Activated effector memory CD4-positive, alpha-beta T cell treated with anti-CD3 and anti-CD28 coated beads, Interleukin-2, amount 50 U/mL, for 16 hours (primary cell): ENCODE data around the gene BAZ1A.

Experiments
- DNase-seq: peaks from one replicate; pipeline ENCODE4 v3.0.0-alpha.2; 2020

Gene BAZ1A

GRCh38 chr14:34718750-34719304 lies 156.3 kb downstream of the BAZ1A start:
- DNase-seq = no peak

GRCh38 chr14:34715127-34715863 lies 159.9 kb downstream of the BAZ1A start:
- DNase-seq = no peak

GRCh38 chr14:34714320-34715126 lies 160.6 kb downstream of the BAZ1A start, which contains the start of gene CFL2:
TSS of gene CFL2 (minus strand) at chr14:34714593. CDS start at chr14:34714540, 53 bp downstream.
- peak; percentile 91 for DNase-seq

DNA sequence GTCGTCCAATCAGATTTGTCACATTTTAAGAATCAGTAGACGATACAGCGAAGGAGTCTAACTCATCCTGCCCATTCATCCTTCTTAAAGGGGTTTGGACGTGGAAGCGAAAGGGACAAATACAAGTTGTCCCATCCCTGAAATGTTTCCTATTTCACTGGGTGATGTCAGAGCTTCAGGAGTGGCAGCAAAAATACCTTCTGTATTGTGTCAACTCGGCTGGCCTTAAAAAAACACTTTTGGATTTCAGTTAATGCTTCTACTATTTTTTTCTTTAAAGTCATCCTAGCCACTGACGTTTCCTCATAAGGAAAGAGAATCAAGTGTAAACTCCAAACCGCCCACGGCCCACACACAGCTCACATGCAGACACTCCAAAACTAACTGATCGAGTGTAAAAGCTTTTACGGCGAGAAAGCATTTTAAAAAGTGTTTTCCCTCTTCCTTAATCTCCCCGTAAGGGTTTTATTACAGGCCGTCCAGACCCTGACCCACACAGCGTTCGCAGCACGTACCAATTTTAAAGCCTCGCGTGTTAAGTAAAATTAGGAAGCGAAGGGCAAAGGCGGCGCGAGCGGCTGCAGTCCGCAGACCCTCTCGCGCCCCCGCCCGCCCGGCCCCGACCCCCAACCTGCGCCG lies 161.4 kb downstream of the BAZ1A start:
- DNase-seq = peak; percentile 77

- no peak for DNase-seq
These were observed 162.0 kb downstream of the BAZ1A start for GRCh38 chr14:34713122-34713680.

DNA sequence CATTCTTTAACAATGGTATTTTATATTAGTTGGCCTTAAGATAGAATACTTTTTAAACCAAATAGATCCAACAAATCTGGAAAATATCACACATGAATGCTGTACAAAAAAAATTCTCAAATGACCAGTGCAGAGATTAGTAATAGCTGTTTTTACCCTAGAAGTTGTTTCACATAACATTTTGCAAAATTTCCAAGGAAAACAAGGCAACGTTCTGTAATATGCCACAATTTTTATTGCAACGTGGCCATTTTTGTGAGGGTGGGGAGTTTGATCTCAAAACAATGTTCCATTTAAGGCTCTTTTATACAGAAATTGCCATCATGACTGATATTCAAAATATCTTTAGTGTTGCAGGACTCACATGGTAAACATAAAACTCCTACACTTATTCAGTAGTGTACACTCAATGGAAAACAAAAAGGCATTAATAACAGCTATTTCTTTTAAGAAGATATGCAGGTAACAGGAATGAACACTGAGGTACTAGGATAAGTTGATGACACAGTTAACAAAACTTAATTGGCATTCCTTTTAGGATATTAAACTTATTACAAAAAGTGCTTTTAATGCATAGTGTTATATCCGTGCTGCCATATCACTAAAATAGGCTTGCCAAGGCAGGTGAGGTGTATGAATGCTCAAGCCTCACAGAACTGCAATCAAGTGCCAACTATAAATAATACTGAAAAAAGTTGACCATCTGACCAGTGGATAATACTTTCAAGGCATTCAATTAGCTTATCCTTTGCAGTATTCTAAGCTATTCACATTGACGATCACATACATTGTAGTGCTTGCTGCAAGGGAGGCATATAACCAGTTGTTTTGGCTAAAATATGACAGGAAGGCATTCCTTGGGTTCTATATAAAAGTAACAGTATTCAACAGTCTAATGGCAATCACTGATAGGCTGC lies 163.1 kb downstream of the BAZ1A start:
- no peak for DNase-seq

GRCh38 chr14:34711169-34711568 lies 164.0 kb downstream of the BAZ1A start:
- DNase-seq = no peak

GRCh38 chr14:34710744-34711143 lies 164.4 kb downstream of the BAZ1A start:
- DNase-seq = no peak

GRCh38 chr14:34710006-34710405 lies 165.2 kb downstream of the BAZ1A start:
- DNase-seq = no peak

GRCh38 chr14:34707722-34708121 lies 167.4 kb downstream of the BAZ1A start:
- DNase-seq = no peak
